GM12864 (cell line): ENCODE results near the gene CALR.

ENCODE experiments used
- DNase-seq: peaks from one replicate; pipeline ENCODE4 v3.0.0-alpha.2; 2011; ENCODE audit warnings: low read depth
- H3K4me3 ChIP-seq: 2 replicates; pipeline ENCODE4 v1.5.1; 2011; ENCODE audit warnings: mild to moderate bottlenecking, low read depth, low read length, control low read depth
- TF ChIP-seq, protein P1 (sequence below): IDR thresholded peaks from 2 replicates; pipeline ENCODE4 v1.5.1; 2011; ENCODE audit warnings: low read depth, mild to moderate bottlenecking, moderate library complexity, low read length, control low read depth, inconsistent platforms; ENCODE audit errors: missing control alignments

CALR gene

GRCh38 chr19:12984683-12985048, 46.3 kb downstream of the CALR start:
- no peak overlapping the region for H3K4me3 ChIP-seq
- no peak for DNase-seq
- TF ChIP-seq, protein P1, sequence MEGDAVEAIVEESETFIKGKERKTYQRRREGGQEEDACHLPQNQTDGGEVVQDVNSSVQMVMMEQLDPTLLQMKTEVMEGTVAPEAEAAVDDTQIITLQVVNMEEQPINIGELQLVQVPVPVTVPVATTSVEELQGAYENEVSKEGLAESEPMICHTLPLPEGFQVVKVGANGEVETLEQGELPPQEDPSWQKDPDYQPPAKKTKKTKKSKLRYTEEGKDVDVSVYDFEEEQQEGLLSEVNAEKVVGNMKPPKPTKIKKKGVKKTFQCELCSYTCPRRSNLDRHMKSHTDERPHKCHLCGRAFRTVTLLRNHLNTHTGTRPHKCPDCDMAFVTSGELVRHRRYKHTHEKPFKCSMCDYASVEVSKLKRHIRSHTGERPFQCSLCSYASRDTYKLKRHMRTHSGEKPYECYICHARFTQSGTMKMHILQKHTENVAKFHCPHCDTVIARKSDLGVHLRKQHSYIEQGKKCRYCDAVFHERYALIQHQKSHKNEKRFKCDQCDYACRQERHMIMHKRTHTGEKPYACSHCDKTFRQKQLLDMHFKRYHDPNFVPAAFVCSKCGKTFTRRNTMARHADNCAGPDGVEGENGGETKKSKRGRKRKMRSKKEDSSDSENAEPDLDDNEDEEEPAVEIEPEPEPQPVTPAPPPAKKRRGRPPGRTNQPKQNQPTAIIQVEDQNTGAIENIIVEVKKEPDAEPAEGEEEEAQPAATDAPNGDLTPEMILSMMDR, result no peak

GRCh38 chr19:12985049-12985776, 46.8 kb downstream of the CALR start:
- TF ChIP-seq, protein P1, result no peak
- no peak overlapping the region for H3K4me3 ChIP-seq

GRCh38 chr19:12986726-12987125, 48.3 kb downstream of the CALR start:
- DNase-seq, result no peak
- TF ChIP-seq, protein P1, result no peak
- no peak overlapping the region for H3K4me3 ChIP-seq

More at GRCh38 chr19:12985049-12985776, 46.8 kb downstream of the CALR start:
- DNase-seq, result no peak

GRCh38 chr19:12987190-12987589, 48.8 kb downstream of the CALR start:
- TF ChIP-seq, protein P1, result no peak
- no peak for DNase-seq
- no peak overlapping the region for H3K4me3 ChIP-seq

GRCh38 chr19:12987781-12988180, 49.4 kb downstream of the CALR start:
- H3K4me3 ChIP-seq, result no peak overlapping the region
- TF ChIP-seq, protein P1, result no peak
- DNase-seq, result no peak

- DNase-seq, result no peak
- no peak overlapping the region for H3K4me3 ChIP-seq
- TF ChIP-seq, protein P1, result no peak
These were observed 52.0 kb downstream of the CALR start for GRCh38 chr19:12990431-12990830.

GRCh38 chr19:12990853-12991252, 52.4 kb downstream of the CALR start:
- DNase-seq, result no peak
- TF ChIP-seq, protein P1, result no peak
- H3K4me3 ChIP-seq, result no peak overlapping the region
